ENCODE results near the gene ARMC2.

DNA sequence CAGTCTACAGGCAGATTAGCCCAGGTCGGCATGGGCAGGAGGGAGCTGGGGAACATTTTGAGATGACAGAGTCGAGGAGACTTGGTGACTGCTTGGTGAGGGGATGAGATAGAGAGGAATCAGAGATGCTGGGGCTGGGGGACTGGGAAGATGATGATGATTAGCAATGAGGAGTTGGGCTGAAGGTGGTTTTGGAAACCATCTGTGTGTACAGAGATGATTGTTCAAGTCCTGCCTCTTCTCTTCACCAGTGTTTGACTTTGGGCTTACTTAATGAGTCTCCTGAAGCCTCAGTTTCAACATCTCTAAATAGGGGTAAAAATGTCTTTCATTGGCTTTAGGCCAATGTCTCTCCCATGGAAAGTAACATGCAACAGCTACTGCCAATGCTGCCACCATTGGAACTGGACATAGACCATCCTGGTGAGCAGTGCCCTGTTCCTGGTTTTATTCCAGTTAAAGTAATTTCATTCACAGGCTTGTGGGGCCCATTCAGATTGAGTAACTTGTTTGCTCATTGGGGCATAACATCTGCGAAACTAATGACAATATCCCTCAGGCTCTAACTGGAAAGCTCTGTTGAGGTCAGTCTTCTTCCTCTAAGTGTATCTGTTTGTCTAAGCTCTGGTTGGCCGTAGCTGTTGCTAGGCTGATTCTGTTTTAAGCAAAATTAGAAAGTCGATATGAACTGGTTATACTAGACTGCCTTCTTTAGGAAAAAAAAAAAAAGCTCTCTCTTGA lies 99.1 kb downstream of the ARMC2 start:
- TF ChIP-seq POLR2AphosphoS5 (IDR thresholded peaks at IDR 0.05; ENCODE audit: low read depth), result no peak
- TF ChIP-seq, protein P1, sequence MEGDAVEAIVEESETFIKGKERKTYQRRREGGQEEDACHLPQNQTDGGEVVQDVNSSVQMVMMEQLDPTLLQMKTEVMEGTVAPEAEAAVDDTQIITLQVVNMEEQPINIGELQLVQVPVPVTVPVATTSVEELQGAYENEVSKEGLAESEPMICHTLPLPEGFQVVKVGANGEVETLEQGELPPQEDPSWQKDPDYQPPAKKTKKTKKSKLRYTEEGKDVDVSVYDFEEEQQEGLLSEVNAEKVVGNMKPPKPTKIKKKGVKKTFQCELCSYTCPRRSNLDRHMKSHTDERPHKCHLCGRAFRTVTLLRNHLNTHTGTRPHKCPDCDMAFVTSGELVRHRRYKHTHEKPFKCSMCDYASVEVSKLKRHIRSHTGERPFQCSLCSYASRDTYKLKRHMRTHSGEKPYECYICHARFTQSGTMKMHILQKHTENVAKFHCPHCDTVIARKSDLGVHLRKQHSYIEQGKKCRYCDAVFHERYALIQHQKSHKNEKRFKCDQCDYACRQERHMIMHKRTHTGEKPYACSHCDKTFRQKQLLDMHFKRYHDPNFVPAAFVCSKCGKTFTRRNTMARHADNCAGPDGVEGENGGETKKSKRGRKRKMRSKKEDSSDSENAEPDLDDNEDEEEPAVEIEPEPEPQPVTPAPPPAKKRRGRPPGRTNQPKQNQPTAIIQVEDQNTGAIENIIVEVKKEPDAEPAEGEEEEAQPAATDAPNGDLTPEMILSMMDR (conservative IDR thresholded peaks at IDR 0.05; ENCODE audit: low read depth in 2 of 2), result no peak

Measured in GM23338 (cell line).